ENCODE data around the gene FMN1. TPM values are rescaled to one million over a fixed set of nuclear protein-coding genes. Genes with fewer than 3 reads are reported as not detected.

FMN1 gene
- total and polyA plus RNA-seq, 5 donors from 2014 or later = 0.32 to 8.9 (median 0.36) TPM; not detected in 2

GRCh38 chr15:32818758-32819447 lies 375.6 kb downstream of the FMN1 start:
- ATAC-seq (ENCODE audit: low read depth in 2 of 2) = no peak
- no peaks in the 10 kb centered on the region for H3K4me1 Mint-ChIP-seq

GRCh38 chr15:32817577-32817976 lies 376.9 kb downstream of the FMN1 start:
- Mint-ChIP-seq H3K27ac (no peak overlapping the region), H3K36me3 (no peaks in the 10 kb centered on the region), H3K9me3 (no peaks in the 10 kb centered on the region), H3K4me3 (no peak overlapping the region), H3K4me1 (no peaks in the 10 kb centered on the region), H3K27me3 (peaks cover 4% of the 10 kb centered on the region)
- H3K4me1 ChIP-seq (ENCODE audit: control insufficient read depth, insufficient read depth, low read length, poor library complexity, severe bottlenecking) = no peaks in the 10 kb centered on the region
- ATAC-seq (ENCODE audit: low read depth in 2 of 2) = no peak
- no peak overlapping the region for H3K27ac ChIP-seq (ENCODE audit: insufficient read depth, low read length, poor library complexity, severe bottlenecking)
- H3K9me3 ChIP-seq (ENCODE audit: control insufficient read depth in 2 of 2, low read length in 2 of 2) = no peaks in the 10 kb centered on the region
- no peaks in the 10 kb centered on the region for H3K36me3 ChIP-seq (ENCODE audit: control insufficient read depth, insufficient read depth, low read length)
- H3K4me3 ChIP-seq (ENCODE audit: low read depth, low read length) = no peak overlapping the region
- DNase-seq = no peak
- no peaks in the 10 kb centered on the region for H3K27me3 ChIP-seq (ENCODE audit: control insufficient read depth, insufficient read depth, low read length)

More at GRCh38 chr15:32818758-32819447, 375.6 kb downstream of the FMN1 start:
- no peak overlapping the region for H3K27ac Mint-ChIP-seq
- no peak for DNase-seq
- peaks cover 7% of the 10 kb centered on the region for H3K27me3 Mint-ChIP-seq
- Histone ChIP-seq H3K4me1 (ENCODE audit: control insufficient read depth, insufficient read depth, low read length, poor library complexity, severe bottlenecking) (no peaks in the 10 kb centered on the region), H3K9me3 (ENCODE audit: control insufficient read depth in 2 of 2, low read length in 2 of 2) (no peaks in the 10 kb centered on the region), H3K27me3 (ENCODE audit: control insufficient read depth, insufficient read depth, low read length) (no peaks in the 10 kb centered on the region), H3K27ac (ENCODE audit: insufficient read depth, low read length, poor library complexity, severe bottlenecking) (no peak overlapping the region), H3K36me3 (ENCODE audit: control insufficient read depth, insufficient read depth, low read length) (no peaks in the 10 kb centered on the region), H3K4me3 (ENCODE audit: low read depth, low read length) (no peak overlapping the region)
- H3K4me3 Mint-ChIP-seq = no peak overlapping the region
- no peaks in the 10 kb centered on the region for H3K9me3 Mint-ChIP-seq
- no peaks in the 10 kb centered on the region for H3K36me3 Mint-ChIP-seq

GRCh38 chr15:32807331-32807730 lies 387.2 kb downstream of the FMN1 start:
- H3K27me3 ChIP-seq (ENCODE audit: control insufficient read depth, insufficient read depth, low read length) = peaks cover 1% of the 10 kb centered on the region
- Mint-ChIP-seq H3K36me3 (no peaks in the 10 kb centered on the region), H3K4me3 (no peak overlapping the region), H3K4me1 (no peaks in the 10 kb centered on the region), H3K27ac (no peak overlapping the region), H3K9me3 (peaks cover 0 to 7% (median 5%) of the 10 kb centered on the region in 7 donors), H3K27me3 (peaks cover 7% of the 10 kb centered on the region)
- H3K4me3 ChIP-seq (ENCODE audit: low read depth, low read length) = no peak overlapping the region
- H3K36me3 ChIP-seq (ENCODE audit: control insufficient read depth, insufficient read depth, low read length) = no peaks in the 10 kb centered on the region
- no peak for ATAC-seq (ENCODE audit: low read depth in 2 of 2)
- peaks cover 0 to 4% of the 10 kb centered on the region in 2 experiments for H3K9me3 ChIP-seq (ENCODE audit: control insufficient read depth in 2 of 2, low read length in 2 of 2)
- DNase-seq = no peak
- H3K27ac ChIP-seq (ENCODE audit: insufficient read depth, low read length, poor library complexity, severe bottlenecking) = no peak overlapping the region
- H3K4me1 ChIP-seq (ENCODE audit: control insufficient read depth, insufficient read depth, low read length, poor library complexity, severe bottlenecking) = no peaks in the 10 kb centered on the region

GRCh38 chr15:32803631-32804030 lies 390.9 kb downstream of the FMN1 start:
- Mint-ChIP-seq H3K36me3 (no peaks in the 10 kb centered on the region), H3K27ac (no peak overlapping the region), H3K4me3 (no peak overlapping the region), H3K9me3 (peaks cover 0 to 7% (median 4%) of the 10 kb centered on the region in 7 donors), H3K4me1 (no peaks in the 10 kb centered on the region), H3K27me3 (peaks cover 14% of the 10 kb centered on the region)
- Histone ChIP-seq H3K27me3 (ENCODE audit: control insufficient read depth, insufficient read depth, low read length) (peaks cover 3% of the 10 kb centered on the region), H3K9me3 (ENCODE audit: control insufficient read depth in 2 of 2, low read length in 2 of 2) (peaks cover 0 to 4% of the 10 kb centered on the region in 2 experiments), H3K4me1 (ENCODE audit: control insufficient read depth, insufficient read depth, low read length, poor library complexity, severe bottlenecking) (no peaks in the 10 kb centered on the region), H3K27ac (ENCODE audit: insufficient read depth, low read length, poor library complexity, severe bottlenecking) (no peak overlapping the region), H3K4me3 (ENCODE audit: low read depth, low read length) (no peak overlapping the region), H3K36me3 (ENCODE audit: control insufficient read depth, insufficient read depth, low read length) (no peaks in the 10 kb centered on the region)
- no peak for DNase-seq
- no peak for ATAC-seq (ENCODE audit: low read depth in 2 of 2)

GRCh38 chr15:32802286-32802936 lies 392.1 kb downstream of the FMN1 start:
- no peak for DNase-seq
- Mint-ChIP-seq H3K36me3 (no peaks in the 10 kb centered on the region), H3K9me3 (peaks cover 0 to 7% (median 4%) of the 10 kb centered on the region in 7 donors), H3K4me3 (no peak overlapping the region), H3K27ac (no peak overlapping the region), H3K4me1 (no peaks in the 10 kb centered on the region), H3K27me3 (peaks cover 14% of the 10 kb centered on the region)
- Histone ChIP-seq H3K36me3 (ENCODE audit: control insufficient read depth, insufficient read depth, low read length) (peaks cover 2% of the 10 kb centered on the region), H3K4me1 (ENCODE audit: control insufficient read depth, insufficient read depth, low read length, poor library complexity, severe bottlenecking) (no peaks in the 10 kb centered on the region), H3K9me3 (ENCODE audit: control insufficient read depth in 2 of 2, low read length in 2 of 2) (peaks cover 0 to 4% of the 10 kb centered on the region in 2 experiments), H3K27me3 (ENCODE audit: control insufficient read depth, insufficient read depth, low read length) (peaks cover 3% of the 10 kb centered on the region), H3K4me3 (ENCODE audit: low read depth, low read length) (no peak overlapping the region), H3K27ac (ENCODE audit: insufficient read depth, low read length, poor library complexity, severe bottlenecking) (no peak overlapping the region)
- no peak for ATAC-seq (ENCODE audit: low read depth in 2 of 2)

- no peak overlapping the region for H3K4me3 ChIP-seq (ENCODE audit: low read depth, low read length)
- no peaks in the 10 kb centered on the region for H3K36me3 Mint-ChIP-seq
- no peak for DNase-seq
- no peak overlapping the region for H3K27ac ChIP-seq (ENCODE audit: insufficient read depth, low read length, poor library complexity, severe bottlenecking)
- peaks cover 0 to 4% of the 10 kb centered on the region in 2 experiments for H3K9me3 ChIP-seq (ENCODE audit: control insufficient read depth in 2 of 2, low read length in 2 of 2)
- H3K27me3 Mint-ChIP-seq = peaks cover 7% of the 10 kb centered on the region
- H3K4me1 Mint-ChIP-seq = no peaks in the 10 kb centered on the region
- no peak overlapping the region for H3K27ac Mint-ChIP-seq
- H3K36me3 ChIP-seq (ENCODE audit: control insufficient read depth, insufficient read depth, low read length) = peaks cover 2% of the 10 kb centered on the region
- peaks cover 3% of the 10 kb centered on the region for H3K27me3 ChIP-seq (ENCODE audit: control insufficient read depth, insufficient read depth, low read length)
- no peaks in the 10 kb centered on the region for H3K4me1 ChIP-seq (ENCODE audit: control insufficient read depth, insufficient read depth, low read length, poor library complexity, severe bottlenecking)
- H3K9me3 Mint-ChIP-seq = peaks cover 0 to 7% (median 4%) of the 10 kb centered on the region in 7 donors
- ATAC-seq (ENCODE audit: low read depth in 2 of 2) = no peak
- H3K4me3 Mint-ChIP-seq = no peak overlapping the region
Observed at GRCh38 chr15:32799936-32800535, 394.5 kb downstream of the FMN1 start.

- ATAC-seq (ENCODE audit: low read depth in 2 of 2) = no peak
Observed at GRCh38 chr15:32796856-32797255, 397.7 kb downstream of the FMN1 start.

More at GRCh38 chr15:32796856-32797255, 397.7 kb downstream of the FMN1 start:
- peaks cover 2% of the 10 kb centered on the region for H3K27me3 ChIP-seq (ENCODE audit: control insufficient read depth, insufficient read depth, low read length)
- DNase-seq = no peak
- no peaks in the 10 kb centered on the region for H3K9me3 ChIP-seq (ENCODE audit: control insufficient read depth in 2 of 2, low read length in 2 of 2)
- no peak overlapping the region for H3K27ac Mint-ChIP-seq
- H3K27me3 Mint-ChIP-seq = peaks cover 10% of the 10 kb centered on the region
- no peak overlapping the region for H3K4me3 Mint-ChIP-seq
- H3K27ac ChIP-seq (ENCODE audit: insufficient read depth, low read length, poor library complexity, severe bottlenecking) = no peak overlapping the region
- H3K9me3 Mint-ChIP-seq = no peaks in the 10 kb centered on the region
- no peaks in the 10 kb centered on the region for H3K4me1 ChIP-seq (ENCODE audit: control insufficient read depth, insufficient read depth, low read length, poor library complexity, severe bottlenecking)
- no peak overlapping the region for H3K4me3 ChIP-seq (ENCODE audit: low read depth, low read length)
- no peaks in the 10 kb centered on the region for H3K4me1 Mint-ChIP-seq
- H3K36me3 ChIP-seq (ENCODE audit: control insufficient read depth, insufficient read depth, low read length) = peaks cover 2% of the 10 kb centered on the region
- H3K36me3 Mint-ChIP-seq = no peaks in the 10 kb centered on the region

Data from CD4-positive, CD25-positive, alpha-beta regulatory T cell (primary cell).